Activated CD8-positive, alpha-beta T cell treated with anti-CD3 and anti-CD28 coated beads for 36 hours (primary cell): ENCODE data around the gene DNAJB5. TPM values are rescaled to one million over a fixed set of nuclear protein-coding genes. Genes with fewer than 3 reads are reported as not detected.
A peak's percentile ranks its signal among the peaks of the same experiment; 100 is the strongest.

ENCODE experiments used
- ATAC-seq: fragments of 200-7000 bp; cut with Tn5 transposase; one replicate; pipeline ENCODE4 v1.10.0; 2021; ENCODE audit warnings: mild to moderate bottlenecking, moderate library complexity
- CTCF ChIA-PET: fragments of 350-600 bp; sonication (Branson Sonifier 250); formaldehyde crosslinking; loops from one replicate; lab custom pipeline; 2021; ENCODE audit warnings: antibody characterized with exemption; lab: Charles Lee
- POLR2A ChIA-PET: fragments of 350-600 bp; sonication (Branson Sonifier 250); formaldehyde crosslinking; loops from one replicate; lab custom pipeline; 2021; ENCODE audit warnings: antibody characterized with exemption; lab: Charles Lee
- DNase-seq: peaks from one replicate; pipeline ENCODE4 v3.0.0-alpha.2; 2020
- H3K27ac Mint-ChIP-seq: one replicate; pipeline ENCODE4 v1.8.0; 2021; ENCODE audit warnings: mild to moderate bottlenecking, mixed read lengths
- H3K27me3 Mint-ChIP-seq: one replicate; pipeline ENCODE4 v1.8.0; 2021; ENCODE audit warnings: mixed read lengths
- H3K36me3 Mint-ChIP-seq: one replicate; pipeline ENCODE4 v1.8.0; 2021; ENCODE audit warnings: low read depth, mixed read lengths
- H3K4me1 Mint-ChIP-seq: one replicate; pipeline ENCODE4 v1.8.0; 2021; ENCODE audit warnings: low read depth, mixed read lengths
- H3K4me3 Mint-ChIP-seq: one replicate; pipeline ENCODE4 v1.8.0; 2021; ENCODE audit warnings: mild to moderate bottlenecking, moderate library complexity, mixed read lengths
- H3K9me3 Mint-ChIP-seq: one replicate; pipeline ENCODE4 v1.8.0; 2021; ENCODE audit warnings: mixed read lengths
- CTCF ChIP-seq: fragments of 200-600 bp; IDR thresholded peaks from one replicate; pipeline ENCODE4 v1.8.0; 2022; ENCODE audit warnings: antibody characterized with exemption, mild to moderate bottlenecking
- intact Hi-C: fragments of 100-400 bp; cut with micrococcal nuclease; formaldehyde crosslinking; loops from one replicate; pipeline ENCODE4 v1.10.0; 2022
- total RNA-seq, 2 experiments: library from RNA; stranded (reverse); gene quantifications; one replicate each; pipeline ENCODE4 v1.2.3, GENCODE V29; 2021

Gene DNAJB5
- total RNA-seq, 2 experiments from 2014 or later, result 14.6 to 16.4 TPM

DNA sequence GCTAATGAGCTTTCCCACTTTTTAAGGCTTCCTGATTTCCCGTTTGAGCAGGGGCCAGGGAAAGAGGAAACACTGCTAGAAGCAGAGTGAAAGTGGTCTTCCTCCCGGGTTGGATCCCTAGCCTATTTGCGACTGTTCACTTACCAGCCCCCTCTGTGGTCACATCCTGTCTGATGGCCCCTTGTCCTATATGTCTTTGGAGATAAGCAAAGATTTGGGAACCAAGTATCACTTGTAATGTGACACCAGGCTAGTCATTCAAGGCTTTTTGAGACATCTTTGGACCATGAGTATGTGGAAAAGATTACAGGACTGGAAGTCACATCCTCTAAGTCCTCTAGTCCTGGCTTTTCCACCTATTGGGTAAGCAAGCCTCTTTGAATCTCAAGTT is 6.1 kb downstream of the DNAJB5 start:
- DNase-seq (no peak), ATAC-seq (no peak)
- TF ChIP-seq CTCF, result no peak
- POLR2A ChIA-PET, result interaction anchor here (0.6 kb wide), 1 partner anchor 869 kb away, joined by 3 read pairs; no protein-coding TSS in a partner anchor
- peaks cover 31% of the 10 kb centered on the region for H3K36me3 Mint-ChIP-seq
- intact Hi-C loops, result no loop called here
- no peaks in the 10 kb centered on the region for H3K9me3 Mint-ChIP-seq
- H3K27ac Mint-ChIP-seq, result no peak overlapping the region
- no peak overlapping the region for H3K4me3 Mint-ChIP-seq
- CTCF ChIA-PET, result interaction anchor here (1.1 to 1.5 kb wide), 3 partner anchors 16 to 55 kb away, joined by 3 to 5 read pairs (median 4); no protein-coding TSS in a partner anchor
- H3K4me1 Mint-ChIP-seq, result peaks cover 52% of the 10 kb centered on the region
- no peaks in the 10 kb centered on the region for H3K27me3 Mint-ChIP-seq

GRCh38 chr9:34996181-34996904 is 6.8 kb downstream of the DNAJB5 start:
- Mint-ChIP-seq H3K9me3 (no peaks in the 10 kb centered on the region), H3K4me1 (peaks cover 51% of the 10 kb centered on the region), H3K27ac (no peak overlapping the region), H3K27me3 (no peaks in the 10 kb centered on the region), H3K36me3 (peaks cover 25% of the 10 kb centered on the region), H3K4me3 (no peak overlapping the region)
- CTCF ChIA-PET, result interaction anchor here (1.9 kb wide), 1 partner anchor 55 kb away, joined by 10 read pairs; no protein-coding TSS in a partner anchor
- intact Hi-C loops, result no loop called here
- DNase-seq (no peak), ATAC-seq (no peak)
- no peak for TF ChIP-seq CTCF
- POLR2A ChIA-PET, result no interaction called here

DNA sequence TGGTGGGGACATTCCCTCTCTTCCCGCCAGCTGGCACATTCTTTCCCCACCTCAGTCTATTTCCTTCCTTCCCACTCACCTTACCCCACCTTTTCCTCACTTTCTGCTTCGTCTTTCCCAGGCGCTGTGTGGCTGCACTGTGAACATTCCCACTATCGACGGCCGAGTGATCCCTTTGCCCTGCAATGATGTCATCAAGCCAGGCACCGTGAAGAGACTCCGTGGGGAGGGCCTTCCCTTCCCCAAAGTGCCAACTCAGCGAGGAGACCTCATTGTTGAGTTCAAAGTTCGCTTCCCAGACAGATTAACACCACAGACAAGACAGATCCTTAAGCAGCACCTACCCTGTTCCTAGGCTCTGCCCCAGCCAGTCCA is 7.3 kb downstream of the DNAJB5 start:
- POLR2A ChIA-PET, result no interaction called here
- intact Hi-C loops, result no loop called here
- Mint-ChIP-seq H3K27ac (no peak overlapping the region), H3K9me3 (no peaks in the 10 kb centered on the region), H3K4me1 (peaks cover 53% of the 10 kb centered on the region), H3K27me3 (no peaks in the 10 kb centered on the region), H3K36me3 (peaks cover 25% of the 10 kb centered on the region), H3K4me3 (no peak overlapping the region)
- TF ChIP-seq CTCF, result no peak
- CTCF ChIA-PET, result interaction anchor here (1.0 to 1.9 kb wide), 4 partner anchors 12 to 237 kb away, joined by 3 to 10 read pairs (median 6); no protein-coding TSS in a partner anchor
- ATAC-seq, result no peak
- DNase-seq, result no peak

DNA sequence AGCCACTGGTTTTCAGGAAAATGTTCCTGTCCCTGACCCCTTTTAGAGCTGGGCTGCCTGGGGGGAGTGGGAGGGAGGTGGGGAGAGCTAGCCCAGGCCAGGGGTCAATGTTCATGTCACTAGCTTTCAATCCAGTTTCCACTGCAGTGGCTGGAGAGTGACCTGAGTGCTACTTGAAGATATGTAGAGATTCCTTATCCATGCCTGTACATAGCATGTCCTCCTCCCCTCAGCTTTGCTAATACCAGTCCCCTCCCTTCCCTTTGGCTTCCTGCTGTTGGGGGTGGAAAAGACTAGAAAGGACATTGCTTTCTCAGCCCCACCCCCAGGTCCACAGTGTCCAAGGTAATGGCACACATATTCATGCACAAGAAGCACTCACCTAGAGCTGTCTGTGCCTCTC is 7.8 kb downstream of the DNAJB5 start:
- H3K27ac Mint-ChIP-seq, result peak overlapping the region; percentile 53
- H3K9me3 Mint-ChIP-seq, result no peaks in the 10 kb centered on the region
- no peaks in the 10 kb centered on the region for H3K27me3 Mint-ChIP-seq
- CTCF ChIA-PET, result interaction anchor here (0.8 to 1.9 kb wide), 6 partner anchors 8 to 237 kb away, joined by 3 to 10 read pairs (median 4); partner anchors contain the start of gene DNAJB5
- peaks cover 53% of the 10 kb centered on the region for H3K4me1 Mint-ChIP-seq
- no peak overlapping the region for H3K4me3 Mint-ChIP-seq
- no peak for ATAC-seq
- no peak for TF ChIP-seq CTCF
- POLR2A ChIA-PET, result interaction anchor here (1.0 kb wide), 1 partner anchor 75 kb away, joined by 3 read pairs; the partner anchor contains the start of gene VCP
- peaks cover 25% of the 10 kb centered on the region for H3K36me3 Mint-ChIP-seq
- intact Hi-C loops, result no loop called here
- no peak for DNase-seq

DNA sequence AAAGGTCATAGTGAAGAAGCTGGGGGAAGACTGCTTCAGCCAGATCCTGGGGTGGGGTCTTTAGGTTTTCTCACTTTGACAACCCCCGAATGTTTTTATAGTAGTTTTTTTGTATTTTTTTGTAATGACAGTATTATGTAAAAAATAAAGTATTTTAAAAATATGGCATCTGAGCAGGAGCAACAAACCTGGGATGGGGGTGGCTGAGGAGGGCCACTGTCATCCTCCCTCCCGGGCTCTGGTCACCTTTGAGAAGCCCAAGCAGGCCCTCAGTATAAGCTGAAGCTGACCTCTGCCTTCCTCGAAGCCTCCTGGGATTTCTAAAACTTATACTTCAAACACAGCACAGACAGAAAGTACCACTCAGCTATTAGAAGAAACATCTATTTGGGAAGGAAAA is 8.7 kb downstream of the DNAJB5 start:
- DNase-seq (no peak), ATAC-seq (no peak)
- H3K4me3 Mint-ChIP-seq, result no peak overlapping the region
- no peak for TF ChIP-seq CTCF
- intact Hi-C loops, result no loop called here
- H3K36me3 Mint-ChIP-seq, result peaks cover 22% of the 10 kb centered on the region
- no peaks in the 10 kb centered on the region for H3K27me3 Mint-ChIP-seq
- H3K9me3 Mint-ChIP-seq, result no peaks in the 10 kb centered on the region
- CTCF ChIA-PET, result interaction anchor here (1.0 to 1.9 kb wide), 5 partner anchors 14 to 238 kb away, joined by 3 to 10 read pairs (median 4); no protein-coding TSS in a partner anchor
- peaks cover 50% of the 10 kb centered on the region for H3K4me1 Mint-ChIP-seq
- H3K27ac Mint-ChIP-seq, result no peak overlapping the region
- POLR2A ChIA-PET, result interaction anchor here (0.6 to 1.0 kb wide), 2 partner anchors 45 to 74 kb away, joined by 3 read pairs; partner anchors contain the start of gene VCP
